CD8-positive, alpha-beta memory T cell (primary cell): ENCODE data around the gene DMBX1. TPM values are rescaled to one million over a fixed set of nuclear protein-coding genes. Genes with fewer than 3 reads are reported as not detected.

Experiments used
- CTCF ChIA-PET: fragments of 350-600 bp; sonication (Branson Sonifier 250); formaldehyde crosslinking; loops from one replicate; lab custom pipeline; 2021; ENCODE audit warnings: antibody characterized with exemption; lab: Charles Lee
- POLR2A ChIA-PET: fragments of 350-600 bp; sonication (Branson Sonifier 250); formaldehyde crosslinking; loops from one replicate; lab custom pipeline; 2021; ENCODE audit warnings: antibody characterized with exemption; lab: Charles Lee
- DNase-seq, 5 donors: peaks; one replicate each; pipeline versions ENCODE4 v3.0.0 to v3.0.0-alpha.2; 2020 to 2022; ENCODE audit warnings: mixed read lengths in 1 of 5
- H3K27ac ChIP-seq: one replicate; pipeline ENCODE4 v1.7.0; 2013; ENCODE audit warnings: low read depth, mild to moderate bottlenecking, low read length, moderate library complexity
- H3K27me3 ChIP-seq: 2 replicates; pipeline ENCODE4 v1.7.0; 2013; ENCODE audit warnings: low read length, mild to moderate bottlenecking; ENCODE audit not compliant: insufficient read depth, poor library complexity, severe bottlenecking
- H3K36me3 ChIP-seq: 2 replicates; pipeline ENCODE4 v1.7.0; 2013; ENCODE audit warnings: mild to moderate bottlenecking, low read length, moderate library complexity; ENCODE audit not compliant: insufficient read depth
- H3K4me1 ChIP-seq: 2 replicates; pipeline ENCODE4 v1.7.0; 2013; ENCODE audit warnings: mild to moderate bottlenecking, low read length, moderate library complexity; ENCODE audit not compliant: insufficient read depth
- H3K4me3 ChIP-seq: 2 replicates; pipeline ENCODE4 v1.7.0; 2013; ENCODE audit warnings: mild to moderate bottlenecking, low read length
- H3K9me3 ChIP-seq: 2 replicates; pipeline ENCODE4 v1.7.0; 2013; ENCODE audit warnings: mild to moderate bottlenecking, low read length
- H3K27ac Mint-ChIP-seq, 8 donors: one replicate each; pipeline ENCODE4 v1.8.0; 2020 to 2021; ENCODE audit warnings: mixed read lengths in 8 of 8, mild to moderate bottlenecking in 6 of 8, inconsistent platforms in 3 of 8, moderate library complexity in 3 of 8
- H3K27me3 Mint-ChIP-seq, 2 donors: one replicate each; pipeline ENCODE4 v1.8.0; 2020 to 2021; ENCODE audit warnings: mixed read lengths in 2 of 2, mild to moderate bottlenecking in 1 of 2, moderate library complexity in 1 of 2
- H3K36me3 Mint-ChIP-seq, 3 donors: one replicate each; pipeline ENCODE4 v1.8.0; 2020 to 2021; ENCODE audit warnings: mixed read lengths in 3 of 3, inconsistent platforms in 1 of 3, mild to moderate bottlenecking in 1 of 3
- H3K4me1 Mint-ChIP-seq, 3 donors: one replicate each; pipeline ENCODE4 v1.8.0; 2020 to 2021; ENCODE audit warnings: mixed read lengths in 3 of 3, inconsistent platforms in 1 of 3, mild to moderate bottlenecking in 1 of 3
- H3K4me3 Mint-ChIP-seq, 7 donors: one replicate each; pipeline ENCODE4 v1.8.0; 2020 to 2021; ENCODE audit warnings: mixed read lengths in 7 of 7, mild to moderate bottlenecking in 6 of 7, moderate library complexity in 4 of 7, inconsistent platforms in 2 of 7
- H3K9me3 Mint-ChIP-seq, 5 donors: one replicate each; pipeline ENCODE4 v1.8.0; 2020 to 2022; ENCODE audit warnings: mixed read lengths in 5 of 5, mild to moderate bottlenecking in 3 of 5, moderate library complexity in 2 of 5, inconsistent platforms in 1 of 5
- polyA plus RNA-seq: library from polyadenylated mRNA; unstranded; fragments of 300-500 nt; fragmentation: Illumina TruSeq; gene quantifications from one replicate; pipeline ENCODE4 v1.2.3, GENCODE V29; 2021
- total RNA-seq, 2 experiments: library from RNA; stranded (reverse); gene quantifications; one replicate each; pipeline ENCODE4 v1.2.3, GENCODE V29; 2021

DMBX1 gene
- total and polyA plus RNA-seq, 3 experiments from 2014 or later, result not detected

DNA sequence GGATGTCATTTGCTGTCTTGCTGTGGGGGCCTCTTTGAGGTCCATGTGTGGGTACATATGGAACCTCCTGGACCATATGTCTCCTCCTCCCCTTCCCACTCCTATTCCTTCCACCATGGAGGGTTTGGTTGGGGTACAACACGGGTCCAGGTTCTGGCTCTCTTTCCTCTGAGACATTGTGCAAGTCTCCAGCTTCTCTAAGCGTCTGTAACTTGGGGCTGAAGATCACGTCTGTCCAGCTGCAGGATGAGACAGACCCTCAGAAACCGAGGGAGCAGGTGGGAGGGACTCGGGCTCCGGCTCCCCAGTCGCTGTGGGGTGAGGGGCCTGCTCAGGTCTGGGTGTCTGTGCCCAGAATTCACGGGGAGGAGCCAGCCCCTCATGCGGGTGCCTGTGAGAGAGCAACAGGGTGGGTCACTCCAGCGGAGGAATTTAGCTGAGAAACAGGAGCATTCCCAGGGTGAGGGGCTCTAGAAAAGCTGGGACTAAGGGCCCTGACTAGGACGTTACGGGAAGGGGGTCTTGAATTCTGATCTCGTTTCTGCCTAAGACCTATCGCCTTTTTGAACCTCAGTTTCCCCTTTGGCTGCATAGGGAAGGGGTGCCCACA is 42.0 kb upstream of the DMBX1 start:
- ChIA-PET POLR2A (no interaction called here), CTCF (interaction anchor here (0.6 to 5.1 kb wide), 10 partner anchors 9 to 203 kb away, joined by 3 to 35 read pairs (median 4); a partner anchor contains a TSS)
- no peaks in the 10 kb centered on the region for H3K9me3 ChIP-seq
- H3K27ac ChIP-seq, result no peak overlapping the region
- no peaks in the 10 kb centered on the region for H3K4me1 ChIP-seq
- no peaks in the 10 kb centered on the region for H3K36me3 ChIP-seq
- H3K4me3 ChIP-seq, result no peak overlapping the region
- peak overlapping the region in 3 of 8 donors; percentile 5 to 56 (median 34) for H3K27ac Mint-ChIP-seq
- H3K9me3 Mint-ChIP-seq, result no peaks in the 10 kb centered on the region
- DNase-seq, result no peak
- H3K4me1 Mint-ChIP-seq, result peaks cover 12 to 27% (median 24%) of the 10 kb centered on the region in 3 donors
- peaks cover 30 to 63% of the 10 kb centered on the region in 2 donors for H3K27me3 Mint-ChIP-seq
- H3K27me3 ChIP-seq, result peaks cover 10% of the 10 kb centered on the region
- H3K4me3 Mint-ChIP-seq, result peak overlapping the region in 2 of 7 donors; percentile 46 to 82
- peaks cover 0 to 3% (median 0%) of the 10 kb centered on the region in 3 donors for H3K36me3 Mint-ChIP-seq

GRCh38 chr1:46448109-46448911 is 41.3 kb upstream of the DMBX1 start:
- ChIA-PET POLR2A (no interaction called here), CTCF (interaction anchor here (0.7 to 5.1 kb wide), 5 partner anchors 10 to 79 kb away, joined by 3 to 35 read pairs (median 3); no protein-coding TSS in a partner anchor)
- Mint-ChIP-seq H3K36me3 (peaks cover 0 to 3% (median 0%) of the 10 kb centered on the region in 3 donors), H3K27ac (no peak overlapping the region), H3K27me3 (peaks cover 32 to 70% of the 10 kb centered on the region in 2 donors), H3K4me1 (peaks cover 9 to 24% (median 21%) of the 10 kb centered on the region in 3 donors), H3K9me3 (no peaks in the 10 kb centered on the region), H3K4me3 (peak overlapping the region in 4 of 7 donors; percentile 36 to 82 (median 51))
- no peaks in the 10 kb centered on the region for H3K9me3 ChIP-seq
- H3K27ac ChIP-seq, result no peak overlapping the region
- peaks cover 10% of the 10 kb centered on the region for H3K27me3 ChIP-seq
- H3K36me3 ChIP-seq, result no peaks in the 10 kb centered on the region
- no peaks in the 10 kb centered on the region for H3K4me1 ChIP-seq
- no peak overlapping the region for H3K4me3 ChIP-seq
- DNase-seq, result peak in 1 of 5 donors; percentile 22

- H3K4me1 Mint-ChIP-seq, result peaks cover 9 to 24% (median 21%) of the 10 kb centered on the region in 3 donors
- Histone ChIP-seq H3K27ac (no peak overlapping the region), H3K4me3 (no peak overlapping the region), H3K4me1 (no peaks in the 10 kb centered on the region), H3K9me3 (no peaks in the 10 kb centered on the region), H3K36me3 (no peaks in the 10 kb centered on the region), H3K27me3 (peaks cover 10% of the 10 kb centered on the region)
- H3K36me3 Mint-ChIP-seq, result peaks cover 0 to 3% (median 0%) of the 10 kb centered on the region in 3 donors
- H3K9me3 Mint-ChIP-seq, result no peaks in the 10 kb centered on the region
- ChIA-PET POLR2A (no interaction called here), CTCF (interaction anchor here (0.7 to 1.4 kb wide), 2 partner anchors 9 to 10 kb away, joined by 3 read pairs; no protein-coding TSS in a partner anchor)
- peak overlapping the region in 1 of 8 donors; percentile 4 for H3K27ac Mint-ChIP-seq
- no peak overlapping the region for H3K4me3 Mint-ChIP-seq
- peaks cover 35 to 75% of the 10 kb centered on the region in 2 donors for H3K27me3 Mint-ChIP-seq
- peak in 1 of 5 donors; percentile 30 for DNase-seq
Observed at GRCh38 chr1:46449223-46450159, 40.1 kb upstream of the DMBX1 start.

GRCh38 chr1:46450160-46450517 is 39.5 kb upstream of the DMBX1 start:
- Histone ChIP-seq H3K9me3 (no peaks in the 10 kb centered on the region), H3K4me3 (no peak overlapping the region), H3K4me1 (no peaks in the 10 kb centered on the region), H3K27me3 (peaks cover 10% of the 10 kb centered on the region), H3K27ac (no peak overlapping the region), H3K36me3 (no peaks in the 10 kb centered on the region)
- Mint-ChIP-seq H3K27ac (no peak overlapping the region), H3K4me3 (no peak overlapping the region), H3K36me3 (peaks cover 0 to 3% (median 0%) of the 10 kb centered on the region in 3 donors), H3K27me3 (peaks cover 35 to 81% of the 10 kb centered on the region in 2 donors), H3K9me3 (no peaks in the 10 kb centered on the region), H3K4me1 (peaks cover 9 to 24% (median 21%) of the 10 kb centered on the region in 3 donors)
- POLR2A ChIA-PET, result no interaction called here
- CTCF ChIA-PET, result interaction anchor here (1.4 kb wide), 1 partner anchor 9 kb away, joined by 3 read pairs; no protein-coding TSS in a partner anchor
- DNase-seq, result peak in 1 of 5 donors; percentile 0

DNA sequence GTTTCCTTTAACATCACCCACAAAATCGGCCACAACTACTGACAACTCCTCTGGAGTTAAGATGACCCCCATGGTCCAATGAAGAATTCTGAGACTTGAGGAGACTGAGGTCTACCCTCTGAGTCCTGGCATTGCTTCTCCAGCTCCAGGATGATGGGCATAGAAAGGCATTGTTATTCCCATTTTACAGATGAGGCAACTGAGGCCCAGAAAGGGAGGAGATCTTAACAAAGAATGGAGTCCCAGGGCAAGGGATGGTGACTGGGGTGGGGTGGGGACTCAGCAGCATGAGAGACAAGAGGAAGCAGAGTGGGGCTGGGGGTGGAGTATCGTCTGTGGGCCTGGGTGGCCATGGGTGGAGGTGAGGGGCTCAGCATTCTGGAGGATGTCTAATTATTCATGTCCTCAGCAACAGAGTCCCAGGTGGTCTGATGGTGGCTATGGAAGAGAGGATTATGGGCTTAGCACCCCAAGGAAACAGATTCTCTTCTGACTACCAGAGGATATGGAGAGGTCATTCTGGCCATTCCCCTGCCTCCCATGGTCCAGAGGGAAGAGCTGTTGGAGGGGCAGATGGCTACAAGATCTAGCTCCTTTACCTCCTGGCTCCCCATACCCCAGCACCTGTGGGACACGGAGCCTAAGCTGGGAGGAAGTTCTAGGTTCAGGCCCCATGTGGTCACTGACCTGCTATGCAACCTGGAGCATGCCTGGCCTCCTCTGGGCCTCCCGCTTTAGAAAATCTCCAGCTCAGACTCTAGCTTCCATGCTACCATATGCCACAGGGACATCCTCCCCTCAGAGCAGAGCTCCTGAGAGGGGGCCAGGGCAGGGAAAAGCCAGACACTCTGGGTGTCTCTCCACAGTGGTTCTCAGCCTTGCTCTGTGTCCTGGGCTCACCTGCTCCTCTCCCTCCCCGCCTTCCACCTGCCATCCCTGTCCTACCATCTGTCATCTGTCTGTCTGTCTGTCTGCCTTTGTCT is 37.4 kb upstream of the DMBX1 start:
- H3K4me3 ChIP-seq, result no peak overlapping the region
- peak in 1 of 5 donors; percentile 39 for DNase-seq
- peaks cover 6 to 16% (median 16%) of the 10 kb centered on the region in 3 donors for H3K4me1 Mint-ChIP-seq
- no peaks in the 10 kb centered on the region for H3K36me3 Mint-ChIP-seq
- peaks cover 25 to 71% of the 10 kb centered on the region in 2 donors for H3K27me3 Mint-ChIP-seq
- H3K27ac Mint-ChIP-seq, result no peak overlapping the region
- no peak overlapping the region for H3K27ac ChIP-seq
- peaks cover 10% of the 10 kb centered on the region for H3K27me3 ChIP-seq
- H3K9me3 Mint-ChIP-seq, result no peaks in the 10 kb centered on the region
- no peaks in the 10 kb centered on the region for H3K4me1 ChIP-seq
- ChIA-PET POLR2A (no interaction called here), CTCF (interaction anchor here (1.3 to 1.9 kb wide), 2 partner anchors 8 to 75 kb away, joined by 3 to 4 read pairs; no protein-coding TSS in a partner anchor)
- H3K4me3 Mint-ChIP-seq, result no peak overlapping the region
- H3K9me3 ChIP-seq, result no peaks in the 10 kb centered on the region
- H3K36me3 ChIP-seq, result no peaks in the 10 kb centered on the region

DNA sequence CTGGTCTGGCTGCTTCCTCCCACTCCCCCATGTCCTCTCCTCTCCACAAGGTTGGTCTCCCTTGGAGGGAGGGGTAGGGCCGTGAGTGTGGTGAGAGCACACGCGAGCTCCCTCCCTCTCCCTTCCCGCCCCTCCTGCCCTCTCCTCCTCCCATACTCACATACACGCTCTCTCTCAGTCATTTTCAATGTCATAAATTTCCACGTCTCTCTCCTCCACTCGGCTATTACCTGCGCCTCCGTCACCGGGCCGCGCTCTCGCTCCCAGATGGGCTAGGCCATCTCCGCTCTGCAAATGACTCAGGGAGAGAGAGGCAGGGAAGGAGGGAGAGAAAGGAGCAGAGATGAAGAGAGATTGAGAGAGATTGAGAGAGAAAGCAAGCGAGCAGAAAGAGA is 36.7 kb upstream of the DMBX1 start:
- H3K27ac Mint-ChIP-seq, result no peak overlapping the region

More for the DNA sequence above, 36.7 kb upstream of the DMBX1 start:
- Histone ChIP-seq H3K27ac (no peak overlapping the region), H3K9me3 (no peaks in the 10 kb centered on the region), H3K4me1 (no peaks in the 10 kb centered on the region), H3K27me3 (peaks cover 10% of the 10 kb centered on the region), H3K4me3 (no peak overlapping the region), H3K36me3 (no peaks in the 10 kb centered on the region)
- H3K4me1 Mint-ChIP-seq, result peaks cover 2 to 11% (median 9%) of the 10 kb centered on the region in 3 donors
- no peaks in the 10 kb centered on the region for H3K36me3 Mint-ChIP-seq
- no peak for DNase-seq
- no peaks in the 10 kb centered on the region for H3K9me3 Mint-ChIP-seq
- no peak overlapping the region for H3K4me3 Mint-ChIP-seq
- H3K27me3 Mint-ChIP-seq, result peaks cover 19 to 68% of the 10 kb centered on the region in 2 donors
- CTCF ChIA-PET, result interaction anchor here (1.4 to 1.9 kb wide), 2 partner anchors 9 to 74 kb away, joined by 4 read pairs; no protein-coding TSS in a partner anchor
- POLR2A ChIA-PET, result no interaction called here
